Activated naive CD4-positive, alpha-beta T cell (primary cell): ENCODE results near the gene SUGP1.

Experiments
- DNase-seq, 4 experiments: peaks; one replicate each; lab custom pipeline; 2025; lab: John Stamatoyannopoulos, UW

Gene SUGP1

GRCh38 chr19:19297759-19298158, 22.6 kb downstream of the SUGP1 start:
- no peak for DNase-seq

GRCh38 chr19:19296953-19297689, 23.2 kb downstream of the SUGP1 start:
- no peak for DNase-seq

GRCh38 chr19:19294914-19295313, 25.4 kb downstream of the SUGP1 start:
- no peak for DNase-seq

GRCh38 chr19:19292607-19293006, 27.7 kb downstream of the SUGP1 start:
- DNase-seq = no peak

DNA sequence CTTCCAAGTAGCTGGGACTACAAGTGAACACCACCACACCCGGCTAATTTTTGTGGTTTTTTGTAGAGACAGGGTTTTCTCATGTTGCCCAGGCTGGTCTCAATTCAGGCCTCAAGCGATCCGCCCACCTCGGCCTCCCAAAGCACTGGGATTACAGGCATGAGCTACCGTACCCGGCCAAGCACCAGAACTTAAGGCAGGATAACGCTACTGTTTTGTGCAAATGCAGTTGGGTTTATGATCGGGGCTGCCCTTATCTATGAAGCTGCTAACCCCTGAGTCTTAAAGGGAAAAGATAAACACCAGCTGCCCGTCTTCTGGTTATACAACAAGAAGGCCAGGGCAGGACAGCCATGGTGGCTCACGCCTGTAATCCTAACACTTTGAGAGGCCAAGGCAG, 34.6 kb downstream of the SUGP1 start:
- DNase-seq = no peak

DNA sequence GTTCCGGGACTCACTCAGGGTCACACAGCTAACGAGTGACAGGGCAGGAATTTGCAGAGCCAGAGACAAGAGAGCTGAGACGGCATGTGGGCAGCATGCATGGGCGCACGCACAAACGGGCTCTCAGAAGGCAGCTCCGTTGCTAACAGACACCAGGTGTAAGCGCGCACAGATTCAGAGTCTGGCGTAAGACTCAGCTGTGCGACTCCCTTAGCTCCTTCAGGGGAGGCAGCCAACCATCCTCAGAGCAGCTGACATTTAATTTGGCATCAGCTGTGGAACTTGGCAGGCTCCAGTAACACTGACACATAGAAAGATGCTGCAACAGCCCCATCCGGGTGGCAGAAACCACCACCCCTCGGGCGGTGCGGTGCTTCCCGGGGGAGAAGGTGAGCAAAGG, 39.7 kb downstream of the SUGP1 start:
- no peak for DNase-seq

DNA sequence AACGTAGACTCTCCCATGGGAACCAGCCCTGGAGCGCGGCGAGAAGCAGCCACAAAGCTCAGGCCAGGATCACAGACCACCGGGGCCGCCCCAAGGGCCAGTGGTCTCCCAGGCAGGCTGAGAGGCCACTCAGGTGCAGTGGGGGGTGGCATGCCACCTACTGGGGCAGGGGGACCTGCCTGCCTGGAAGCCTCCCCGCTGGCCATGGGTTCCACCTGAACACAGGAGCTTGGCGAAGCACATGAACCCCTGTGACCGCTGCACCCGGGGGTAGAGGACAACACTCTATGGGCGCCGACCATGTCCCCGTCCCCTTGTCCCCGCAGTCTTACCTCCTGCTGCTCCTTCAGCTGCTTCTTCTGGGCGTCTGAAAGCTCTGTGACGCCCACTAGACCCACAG, 40.5 kb downstream of the SUGP1 start:
- no peak for DNase-seq

- no peak for DNase-seq
Measured at GRCh38 chr19:19279062-19279612, 41.2 kb downstream of the SUGP1 start.

GRCh38 chr19:19278315-19278714, 42.0 kb downstream of the SUGP1 start:
- DNase-seq = no peak

GRCh38 chr19:19276851-19277250, 43.5 kb downstream of the SUGP1 start:
- no peak for DNase-seq

DNA sequence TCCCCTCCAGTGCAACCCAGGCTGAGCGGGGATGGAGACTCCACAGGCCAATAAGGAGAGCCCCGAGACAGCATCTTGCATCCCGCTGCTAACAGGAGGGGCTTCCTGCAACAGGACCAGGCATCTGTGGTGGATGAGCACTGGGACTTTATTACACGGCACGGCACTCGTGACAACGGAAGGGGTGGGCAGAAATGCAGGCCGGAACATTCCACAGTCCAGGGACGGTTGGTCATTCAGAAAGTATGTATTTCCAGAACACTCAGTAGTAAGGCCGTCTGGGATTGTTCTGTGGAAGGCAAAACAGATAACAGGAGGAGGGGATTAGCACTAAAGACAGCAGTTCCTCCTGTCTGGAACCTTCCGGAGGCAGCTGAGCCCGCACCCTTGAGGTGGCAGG, 43.9 kb downstream of the SUGP1 start:
- no peak for DNase-seq

DNA sequence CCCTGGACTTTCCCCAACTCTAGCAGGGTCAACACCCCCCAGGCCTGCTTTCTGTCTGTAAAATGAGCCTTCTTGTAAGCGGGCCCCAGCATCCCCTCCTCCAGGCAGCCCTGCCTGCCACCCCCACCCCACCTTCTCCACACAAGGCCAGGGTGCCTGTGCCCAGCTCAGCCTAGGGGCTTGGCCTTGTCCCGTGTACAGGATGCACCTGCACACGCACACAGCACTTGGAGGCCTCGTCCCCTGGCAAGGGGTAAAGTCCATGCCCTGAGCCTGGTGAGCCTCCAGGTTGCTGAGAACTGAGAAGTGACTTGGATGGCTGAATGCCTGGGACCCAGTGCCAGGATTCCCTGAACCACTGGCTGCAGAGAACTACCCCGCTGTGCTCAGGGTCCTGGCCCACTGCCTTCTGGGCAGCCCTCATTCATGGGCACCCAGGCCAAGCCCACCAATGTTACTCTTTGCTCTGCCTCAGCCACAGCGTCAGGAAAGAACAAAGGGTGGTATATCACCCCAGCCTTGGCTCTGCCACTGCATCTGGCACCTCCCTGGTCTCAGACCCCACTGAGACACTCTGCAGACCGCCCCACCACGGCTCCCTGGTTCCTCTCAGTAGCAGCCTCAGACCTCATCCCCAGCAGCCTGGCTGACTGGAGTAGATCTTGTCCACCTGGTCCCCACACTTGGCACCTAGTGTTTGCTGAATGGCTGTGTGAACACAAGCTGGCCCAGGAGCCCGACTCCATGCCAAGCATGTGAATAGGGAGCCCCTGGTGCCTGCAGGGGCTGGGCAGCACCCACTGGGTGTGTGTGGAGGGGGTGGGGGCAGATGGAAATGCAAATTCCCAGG, 45.4 kb downstream of the SUGP1 start:
- DNase-seq = no peak

- no peak for DNase-seq
Measured at GRCh38 chr19:19274146-19274545, 46.2 kb downstream of the SUGP1 start.

- no peak for DNase-seq
Measured at GRCh38 chr19:19271828-19272599, 48.3 kb downstream of the SUGP1 start.

GRCh38 chr19:19270749-19271571, 49.3 kb downstream of the SUGP1 start:
- DNase-seq = no peak

GRCh38 chr19:19269952-19270694, 50.2 kb downstream of the SUGP1 start:
- DNase-seq = no peak

- DNase-seq = no peak
Measured at GRCh38 chr19:19268453-19269385, 51.6 kb downstream of the SUGP1 start.

GRCh38 chr19:19267305-19267704, 53.0 kb downstream of the SUGP1 start:
- no peak for DNase-seq

DNA sequence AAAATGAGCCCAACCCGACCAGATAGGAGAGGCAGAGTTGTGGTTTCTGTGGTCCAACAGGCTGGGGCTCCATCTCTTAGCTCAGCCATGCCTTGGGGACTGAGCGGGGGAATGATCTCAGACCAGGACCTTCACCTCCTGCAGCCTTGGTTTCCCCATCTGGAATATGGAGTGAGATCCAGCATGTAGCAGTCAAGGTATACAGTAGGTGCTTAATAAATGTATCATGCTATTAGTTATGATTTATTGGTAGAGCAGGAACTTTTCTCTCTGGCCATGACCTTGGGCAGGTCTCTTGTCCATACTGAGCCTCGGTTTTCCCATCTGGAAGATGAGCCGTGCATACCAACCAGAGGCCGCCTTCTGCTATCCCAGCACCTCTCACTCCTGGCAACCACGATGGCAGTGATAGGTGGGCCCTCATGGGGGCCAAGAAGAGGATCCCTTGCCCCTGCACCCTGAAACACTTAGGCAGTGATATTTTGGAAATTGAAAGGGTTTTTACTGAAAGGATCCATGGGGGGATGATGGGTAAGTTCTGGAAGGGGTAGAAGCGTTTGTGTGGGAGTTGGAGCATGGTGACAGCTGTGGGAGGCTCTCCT, 56.3 kb downstream of the SUGP1 start:
- DNase-seq = no peak
